Suprapubic skin (tissue), 4 donors: ENCODE data around the gene ATP5MK. TPM values are rescaled to one million over a fixed set of nuclear protein-coding genes. Genes with fewer than 3 reads are reported as not detected.

Source experiments
- DNase-seq, 2 donors: peaks; one replicate each; pipeline ENCODE4 v3.0.0-alpha.2; 2019; ENCODE audit warnings: low spot score in 2 of 2
- H3K27ac ChIP-seq: fragments of 200-600 bp; sonication (generic); one replicate; pipeline ENCODE4 v1.5.1; 2019
- H3K27me3 ChIP-seq: fragments of 200-600 bp; sonication (generic); one replicate; pipeline ENCODE4 v1.5.1; 2019
- H3K36me3 ChIP-seq: fragments of 200-600 bp; sonication (generic); one replicate; pipeline ENCODE4 v1.5.1; 2019
- H3K4me1 ChIP-seq: fragments of 200-600 bp; sonication (generic); one replicate; pipeline ENCODE4 v1.5.1; 2019
- H3K4me3 ChIP-seq: fragments of 200-600 bp; sonication (generic); one replicate; pipeline ENCODE4 v1.5.1; 2019; ENCODE audit warnings: mild to moderate bottlenecking
- H3K9me3 ChIP-seq: fragments of 200-600 bp; sonication (generic); one replicate; pipeline ENCODE4 v1.5.1; 2019
- EP300 ChIP-seq: sonication (generic); formaldehyde crosslinking; IDR thresholded peaks from one replicate; pipeline ENCODE4 v1.6.1; 2017; ENCODE audit warnings: antibody characterized with exemption
- POLR2A ChIP-seq, 2 donors: fragments of 450-650 bp; IDR thresholded peaks; one replicate each; pipeline ENCODE4 v1.6.1; 2017; ENCODE audit warnings: antibody characterized with exemption in 2 of 2, mild to moderate bottlenecking in 2 of 2, moderate library complexity in 2 of 2
- POLR2AphosphoS5 ChIP-seq, 3 donors: sonication (generic); formaldehyde crosslinking; IDR thresholded peaks; one replicate each; pipeline ENCODE4 v1.6.1; 2017; ENCODE audit warnings: antibody characterized with exemption in 3 of 3
- WGBS: methylation state at CpG from one replicate; pipeline ENCODE4 v1.1.5; 2018; 5-methylcytosine and 5-hydroxymethylcytosine counted together
- total RNA-seq, 4 donors: library from RNA; depleted of rRNA; stranded (reverse); fragments of >200 nt; gene quantifications; one replicate each; pipeline ENCODE4 v1.1.0, GENCODE V29; 2016
- TF ChIP-seq, protein P1 (sequence below), 2 donors: fragments of 200-600 bp in 1 of 2; fragments of 450-650 bp in 1 of 2; sonication (generic) in 1 of 2; IDR thresholded peaks; one replicate each; pipeline ENCODE4 v1.5.1; 2016 to 2019; ENCODE audit warnings: antibody characterized with exemption in 2 of 2, mild to moderate bottlenecking in 1 of 2, moderate library complexity in 1 of 2

ATP5MK gene, protein sequence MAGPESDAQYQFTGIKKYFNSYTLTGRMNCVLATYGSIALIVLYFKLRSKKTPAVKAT
- total RNA-seq = 100 to 1,000 TPM in 3 of 4 donors, 10 to 100 TPM in 1; 92.4 to 207 (median 167) TPM

DNA sequence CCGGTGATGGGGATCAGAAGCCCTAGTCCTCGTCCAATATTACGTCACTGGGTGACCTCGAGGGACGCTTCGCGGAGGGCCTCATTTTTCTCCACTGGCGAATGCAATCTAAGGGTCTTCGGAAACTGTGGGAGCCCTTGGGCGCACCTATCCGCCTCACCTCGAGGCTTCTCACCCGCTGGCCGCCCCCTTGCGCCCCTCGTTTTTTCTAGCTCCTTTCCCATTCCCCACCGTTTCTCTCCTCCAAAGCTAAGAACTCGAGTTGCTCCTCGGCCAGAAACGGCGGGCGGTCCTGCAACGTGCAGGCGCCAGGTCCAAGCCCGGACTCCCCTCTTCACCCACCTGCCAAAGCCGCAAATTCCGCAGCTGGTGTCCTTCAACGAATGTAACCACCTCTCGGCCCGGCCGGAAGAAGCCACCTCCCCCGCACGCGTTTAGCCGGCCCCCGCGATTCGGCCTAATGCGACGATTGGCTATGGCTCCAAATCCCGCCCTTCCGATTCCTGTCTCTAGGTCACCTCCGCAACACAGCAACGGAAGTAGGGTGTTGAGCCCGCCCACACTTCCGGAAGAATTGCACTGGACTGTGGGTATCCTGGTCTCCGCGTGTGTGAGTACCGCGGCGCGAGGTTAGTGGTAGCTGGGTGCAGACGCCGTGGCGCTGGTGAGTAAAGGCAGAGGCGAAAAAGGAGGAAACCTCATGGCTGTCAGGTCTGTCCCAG lies at the start of gene ATP5MK, which contains the start of gene PDCD11:
Gene ATP5MK (minus strand): TSS at position 409 of the 722 bp plus-strand sequence. CDS start 4,018 bp downstream, outside the sequence.
Gene PDCD11 (plus strand): TSS at position 560 of the 722 bp plus-strand sequence. CDS start 1,801 bp downstream, outside the sequence.
- peaks cover 40% of the 10 kb centered on the region for H3K4me1 ChIP-seq
- peak; percentile 99 for DNase-seq
- no peaks in the 10 kb centered on the region for H3K9me3 ChIP-seq
- H3K27ac ChIP-seq = peak within 1 kb of the TSS; percentile 79
- no peaks in the 10 kb centered on the region for H3K27me3 ChIP-seq
- WGBS = under 1% methylated on average over 33 of the region's 56 CpGs
- peaks cover 34% of the 10 kb centered on the region for H3K36me3 ChIP-seq
- peak in 1 of 2 donors; percentile 45 for TF ChIP-seq POLR2A (IDR thresholded peaks at IDR 0.05)
- TF ChIP-seq EP300 = no peak
- TF ChIP-seq, protein P1, sequence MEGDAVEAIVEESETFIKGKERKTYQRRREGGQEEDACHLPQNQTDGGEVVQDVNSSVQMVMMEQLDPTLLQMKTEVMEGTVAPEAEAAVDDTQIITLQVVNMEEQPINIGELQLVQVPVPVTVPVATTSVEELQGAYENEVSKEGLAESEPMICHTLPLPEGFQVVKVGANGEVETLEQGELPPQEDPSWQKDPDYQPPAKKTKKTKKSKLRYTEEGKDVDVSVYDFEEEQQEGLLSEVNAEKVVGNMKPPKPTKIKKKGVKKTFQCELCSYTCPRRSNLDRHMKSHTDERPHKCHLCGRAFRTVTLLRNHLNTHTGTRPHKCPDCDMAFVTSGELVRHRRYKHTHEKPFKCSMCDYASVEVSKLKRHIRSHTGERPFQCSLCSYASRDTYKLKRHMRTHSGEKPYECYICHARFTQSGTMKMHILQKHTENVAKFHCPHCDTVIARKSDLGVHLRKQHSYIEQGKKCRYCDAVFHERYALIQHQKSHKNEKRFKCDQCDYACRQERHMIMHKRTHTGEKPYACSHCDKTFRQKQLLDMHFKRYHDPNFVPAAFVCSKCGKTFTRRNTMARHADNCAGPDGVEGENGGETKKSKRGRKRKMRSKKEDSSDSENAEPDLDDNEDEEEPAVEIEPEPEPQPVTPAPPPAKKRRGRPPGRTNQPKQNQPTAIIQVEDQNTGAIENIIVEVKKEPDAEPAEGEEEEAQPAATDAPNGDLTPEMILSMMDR (IDR thresholded peaks at IDR 0.05) = peak in 1 of 2 donors; percentile 13
- TF ChIP-seq POLR2AphosphoS5 (IDR thresholded peaks at IDR 0.05) = peak; percentile 41 to 59 (median 46)
- peak within 1 kb of the TSS; percentile 73 for H3K4me3 ChIP-seq

DNA sequence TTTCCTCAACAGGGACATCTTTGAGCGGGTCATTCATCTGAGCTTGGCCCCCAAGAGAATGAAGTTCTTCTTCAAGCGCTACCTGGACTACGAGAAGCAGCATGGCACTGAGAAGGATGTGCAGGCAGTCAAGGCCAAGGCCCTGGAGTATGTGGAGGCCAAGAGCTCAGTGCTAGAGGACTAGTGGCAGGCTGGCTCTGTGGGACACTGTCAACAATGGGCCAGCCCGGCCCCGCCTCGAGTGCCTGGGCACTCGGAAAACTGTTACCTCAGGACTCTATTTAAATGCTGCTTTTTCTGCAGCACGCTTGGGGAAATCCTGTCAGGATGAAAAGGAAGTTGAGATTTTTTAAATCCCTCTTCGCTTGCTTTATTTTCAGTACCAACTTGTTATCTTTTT lies 49.1 kb upstream of the ATP5MK start:
- WGBS = 78% methylated on average over 9 of the region's 9 CpGs

DNA sequence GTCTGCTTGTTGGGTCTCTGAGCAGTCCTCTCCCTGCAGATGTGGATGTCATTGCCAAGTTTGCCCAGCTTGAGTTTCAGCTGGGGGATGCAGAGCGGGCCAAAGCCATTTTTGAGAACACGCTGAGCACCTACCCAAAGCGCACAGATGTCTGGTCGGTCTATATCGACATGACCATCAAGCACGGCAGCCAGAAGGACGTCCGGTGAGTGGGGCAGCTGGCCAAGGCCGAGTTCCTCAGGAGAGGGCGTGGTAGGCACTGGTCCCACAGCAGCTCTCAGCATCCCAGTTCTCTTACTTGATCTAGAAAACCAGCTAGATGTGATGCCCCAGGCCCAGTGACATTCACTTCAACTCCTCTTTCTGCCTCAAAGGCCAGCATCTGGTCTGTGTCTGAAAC lies 48.2 kb upstream of the ATP5MK start:
- no peaks in the 10 kb centered on the region for H3K9me3 ChIP-seq
- H3K4me1 ChIP-seq = peaks cover 48% of the 10 kb centered on the region
- WGBS = 75% methylated on average over 5 of the region's 10 CpGs
- H3K4me3 ChIP-seq = no peak overlapping the region
- DNase-seq = no peak
- H3K27me3 ChIP-seq = no peaks in the 10 kb centered on the region
- H3K27ac ChIP-seq = no peak overlapping the region
- peaks cover 85% of the 10 kb centered on the region for H3K36me3 ChIP-seq
- TF ChIP-seq POLR2AphosphoS5 (IDR thresholded peaks at IDR 0.05) (no peak), POLR2A (IDR thresholded peaks at IDR 0.05) (no peak), EP300 (no peak)
- TF ChIP-seq, protein P1 (IDR thresholded peaks at IDR 0.05) = no peak

More for the DNA sequence above, 49.1 kb upstream of the ATP5MK start:
- Histone ChIP-seq H3K27ac (peak overlapping the region; percentile 87), H3K27me3 (no peaks in the 10 kb centered on the region), H3K4me3 (no peak overlapping the region), H3K9me3 (no peaks in the 10 kb centered on the region), H3K36me3 (peaks cover 79% of the 10 kb centered on the region), H3K4me1 (peaks cover 57% of the 10 kb centered on the region)
- no peak for TF ChIP-seq POLR2A (IDR thresholded peaks at IDR 0.05)
- TF ChIP-seq EP300 = no peak
- TF ChIP-seq, protein P1 (IDR thresholded peaks at IDR 0.05) = no peak
- no peak for TF ChIP-seq POLR2AphosphoS5 (IDR thresholded peaks at IDR 0.05)
- DNase-seq = no peak

DNA sequence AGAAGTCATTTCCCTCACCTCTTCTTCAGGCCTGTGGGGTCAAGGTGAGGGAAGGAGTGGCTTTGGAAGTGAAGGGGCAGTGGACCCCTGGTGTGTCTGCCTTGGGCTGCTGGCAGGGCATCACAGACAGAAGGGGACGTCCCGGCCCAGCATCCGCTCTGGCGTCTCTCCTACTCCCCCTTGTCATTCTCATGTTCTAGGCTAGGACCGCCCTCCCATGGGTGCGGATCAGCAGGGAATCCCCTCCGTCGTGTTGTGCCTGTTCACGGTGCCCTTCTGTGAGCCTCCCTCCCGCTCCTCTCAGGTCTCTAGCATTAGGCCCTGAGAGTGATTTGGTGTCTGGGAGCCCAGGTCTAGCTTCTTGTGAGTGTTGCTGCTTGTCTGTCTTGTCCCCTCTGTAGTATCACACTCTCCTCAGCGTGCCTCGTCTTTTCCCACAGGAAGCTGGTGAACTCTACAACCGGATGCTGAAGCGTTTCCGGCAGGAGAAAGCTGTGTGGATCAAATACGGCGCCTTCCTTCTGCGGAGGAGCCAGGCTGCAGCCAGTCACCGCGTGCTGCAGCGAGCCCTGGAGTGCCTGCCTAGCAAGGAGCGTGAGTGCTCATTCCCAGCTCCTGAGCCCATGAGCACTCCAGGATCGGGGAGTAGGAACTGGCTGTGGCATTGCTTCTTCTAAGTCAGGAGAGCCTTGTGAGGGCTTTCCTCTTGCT lies 47.4 kb upstream of the ATP5MK start:
- peaks cover 92% of the 10 kb centered on the region for H3K36me3 ChIP-seq
- TF ChIP-seq, protein P1 (IDR thresholded peaks at IDR 0.05) = no peak
- DNase-seq = no peak
- no peaks in the 10 kb centered on the region for H3K27me3 ChIP-seq
- 81% methylated on average over 23 of the region's 23 CpGs for WGBS
- no peaks in the 10 kb centered on the region for H3K9me3 ChIP-seq
- H3K4me1 ChIP-seq = peaks cover 40% of the 10 kb centered on the region
- no peak overlapping the region for H3K27ac ChIP-seq
- H3K4me3 ChIP-seq = no peak overlapping the region

DNA sequence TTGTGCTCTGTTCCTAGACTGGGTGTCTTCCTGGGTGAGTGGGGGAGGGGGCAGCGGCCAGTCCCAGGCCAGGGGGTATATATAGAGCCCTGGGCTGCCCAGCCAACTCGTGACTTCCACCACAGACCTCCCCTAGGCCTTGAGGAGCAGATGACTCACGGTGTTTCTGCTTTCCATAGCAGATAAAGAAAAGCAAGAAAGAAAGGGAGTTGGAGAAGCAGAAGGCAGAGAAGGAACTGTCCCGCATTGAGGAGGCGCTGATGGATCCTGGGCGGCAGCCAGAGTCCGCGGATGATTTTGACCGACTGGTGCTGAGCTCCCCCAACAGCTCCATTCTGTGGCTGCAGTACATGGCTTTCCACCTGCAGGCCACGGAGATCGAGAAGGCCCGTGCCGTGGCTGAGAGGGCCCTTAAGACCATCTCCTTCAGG lies 45.8 kb upstream of the ATP5MK start:
- TF ChIP-seq EP300 = no peak
- no peak for TF ChIP-seq POLR2AphosphoS5 (IDR thresholded peaks at IDR 0.05)
- no peak for TF ChIP-seq POLR2A (IDR thresholded peaks at IDR 0.05)
- TF ChIP-seq, protein P1 (IDR thresholded peaks at IDR 0.05) = no peak
- Histone ChIP-seq H3K9me3 (no peaks in the 10 kb centered on the region), H3K4me3 (no peak overlapping the region), H3K27ac (no peak overlapping the region), H3K36me3 (peaks cover 96% of the 10 kb centered on the region), H3K4me1 (peaks cover 24% of the 10 kb centered on the region), H3K27me3 (no peaks in the 10 kb centered on the region)
- no peak for DNase-seq
- 75% methylated on average over 12 of the region's 13 CpGs for WGBS
